Vagina (tissue), 2 donors: ENCODE data around the gene WDR37. TPM values are rescaled to one million over a fixed set of nuclear protein-coding genes. Genes with fewer than 3 reads are reported as not detected.
"Not testable (repeated sequence)": the region's sequence is repeated elsewhere in the genome, so short reads cannot be mapped to it uniquely, and the experiment has no call there.

Source experiments
- DNase-seq, 2 donors: peaks; one replicate each; pipeline ENCODE4 v3.0.0-alpha.2; 2017; ENCODE audit errors: extremely low spot score in 2 of 2
- H3K27ac ChIP-seq: fragments of 200-600 bp; sonication (generic); one replicate; pipeline ENCODE4 v1.5.1; 2019
- H3K27me3 ChIP-seq: fragments of 200-600 bp; sonication (generic); one replicate; pipeline ENCODE4 v1.5.1; 2019
- H3K36me3 ChIP-seq, 2 donors: fragments of 200-600 bp; sonication (generic); one replicate each; pipeline ENCODE4 v1.5.1; 2017 to 2019
- H3K4me1 ChIP-seq: fragments of 200-600 bp; sonication (generic); one replicate; pipeline ENCODE4 v1.5.1; 2019
- H3K4me3 ChIP-seq, 2 donors: fragments of 200-600 bp; sonication (generic); 1 replicate in 1 of 2; 2 replicates in 1 of 2; pipeline ENCODE4 v1.5.1; 2016 to 2019
- H3K9me3 ChIP-seq: fragments of 200-600 bp; sonication (generic); one replicate; pipeline ENCODE4 v1.5.1; 2019
- CTCF ChIP-seq, 3 experiments: fragments of 450-650 bp in 2 of 3; fragments of 200-600 bp in 1 of 3; sonication (generic) in 1 of 3; IDR thresholded peaks; one replicate each; pipeline ENCODE4 v1.5.1; 2017 to 2019; ENCODE audit warnings: antibody characterized with exemption in 3 of 3, mild to moderate bottlenecking in 2 of 3, moderate library complexity in 2 of 3
- POLR2A ChIP-seq, 2 donors: fragments of 450-650 bp; IDR thresholded peaks; one replicate each; pipeline ENCODE4 v1.6.1; 2017; ENCODE audit warnings: antibody characterized with exemption in 2 of 2, mild to moderate bottlenecking in 2 of 2, moderate library complexity in 2 of 2
- POLR2AphosphoS5 ChIP-seq, 2 donors: sonication (generic); formaldehyde crosslinking; IDR thresholded peaks; one replicate each; pipeline ENCODE4 v1.9.0; 2017; ENCODE audit warnings: antibody characterized with exemption in 2 of 2, mild to moderate bottlenecking in 2 of 2, low read depth in 1 of 2; ENCODE audit not compliant: insufficient read depth in 1 of 2
- intact Hi-C: fragments of 100-400 bp; cut with DNase I; formaldehyde crosslinking; loops from one replicate; pipeline ENCODE4 v1.15.1; 2023
- total RNA-seq: library from RNA; depleted of rRNA; stranded (reverse); fragments of >200 nt; gene quantifications from one replicate; pipeline ENCODE4 v1.2.3, GENCODE V29; 2016

Gene WDR37
- total RNA-seq, 1 donor from 2014 or later = 16.9 TPM

GRCh38 chr10:1063232-1063865 is 7.2 kb downstream of the WDR37 start:
- H3K27ac ChIP-seq = no peak overlapping the region
- peaks cover 0 to 4% of the 10 kb centered on the region in 2 donors for H3K36me3 ChIP-seq
- H3K9me3 ChIP-seq = no peaks in the 10 kb centered on the region
- H3K4me3 ChIP-seq = no peak overlapping the region
- no peak for DNase-seq
- no peak for TF ChIP-seq POLR2A (IDR thresholded peaks at IDR 0.05)
- no peaks in the 10 kb centered on the region for H3K27me3 ChIP-seq
- H3K4me1 ChIP-seq = peaks cover 22% of the 10 kb centered on the region
- intact Hi-C loops = no loop called here

GRCh38 chr10:1064964-1065247 is 8.7 kb downstream of the WDR37 start:
- no peak overlapping the region for H3K27ac ChIP-seq
- TF ChIP-seq CTCF (IDR thresholded peaks at IDR 0.05) = no peak
- no peak for TF ChIP-seq POLR2AphosphoS5 (IDR thresholded peaks at IDR 0.05; ENCODE audit: insufficient read depth in 1 of 2, low read depth in 1 of 2)
- no peak for TF ChIP-seq POLR2A (IDR thresholded peaks at IDR 0.05)
- intact Hi-C loops = no loop called here
- H3K9me3 ChIP-seq = no peaks in the 10 kb centered on the region
- peaks cover 0 to 4% of the 10 kb centered on the region in 2 donors for H3K36me3 ChIP-seq
- H3K4me1 ChIP-seq = peaks cover 11% of the 10 kb centered on the region
- no peaks in the 10 kb centered on the region for H3K27me3 ChIP-seq
- no peak overlapping the region for H3K4me3 ChIP-seq
- DNase-seq = no peak

- intact Hi-C loops, H3K27ac ChIP-seq, H3K4me1 ChIP-seq, H3K36me3 ChIP-seq, H3K9me3 ChIP-seq, H3K27me3 ChIP-seq, DNase-seq, H3K4me3 ChIP-seq: not testable (repeated sequence)
These were observed 10.5 kb downstream of the WDR37 start for GRCh38 chr10:1066734-1067133.

GRCh38 chr10:1068380-1069361 is 12.5 kb downstream of the WDR37 start:
- intact Hi-C loops = no loop called here
- DNase-seq = no peak
- TF ChIP-seq CTCF (IDR thresholded peaks at IDR 0.05) (no peak), POLR2AphosphoS5 (IDR thresholded peaks at IDR 0.05; ENCODE audit: insufficient read depth in 1 of 2, low read depth in 1 of 2) (no peak), POLR2A (IDR thresholded peaks at IDR 0.05) (no peak)
- Histone ChIP-seq H3K27ac (no peak overlapping the region), H3K9me3 (no peaks in the 10 kb centered on the region), H3K4me3 (no peak overlapping the region), H3K4me1 (peaks cover 6% of the 10 kb centered on the region), H3K27me3 (no peaks in the 10 kb centered on the region), H3K36me3 (peaks cover 0 to 18% of the 10 kb centered on the region in 2 donors)

GRCh38 chr10:1070919-1071318 is 14.7 kb downstream of the WDR37 start:
- DNase-seq = no peak
- Histone ChIP-seq H3K4me3 (no peak overlapping the region), H3K36me3 (peaks cover 0 to 24% of the 10 kb centered on the region in 2 donors), H3K9me3 (no peaks in the 10 kb centered on the region), H3K27me3 (no peaks in the 10 kb centered on the region), H3K27ac (no peak overlapping the region), H3K4me1 (peaks cover 6% of the 10 kb centered on the region)
- intact Hi-C loops = no loop called here
- TF ChIP-seq POLR2A (IDR thresholded peaks at IDR 0.05) = no peak
- no peak for TF ChIP-seq POLR2AphosphoS5 (IDR thresholded peaks at IDR 0.05; ENCODE audit: insufficient read depth in 1 of 2, low read depth in 1 of 2)
- no peak for TF ChIP-seq CTCF (IDR thresholded peaks at IDR 0.05)
